Measurements from ENCODE around the gene GPN2.
"Not testable (repeated sequence)": the region's sequence is repeated elsewhere in the genome, so short reads cannot be mapped to it uniquely, and the experiment has no call there.

The GPN2 gene

GRCh38 chr1:26881611-26882010 lies 8.5 kb downstream of the GPN2 start:
- not testable (repeated sequence) for H3K9me3 ChIP-seq (ENCODE audit: control insufficient read depth, insufficient read depth, low read depth, low read length); H3K4me1 ChIP-seq (ENCODE audit: control insufficient read depth, insufficient read depth, low read length); H3K4me3 ChIP-seq (ENCODE audit: low read depth, low read length); H3K27ac ChIP-seq (ENCODE audit: extremely low read depth, low read depth, low read length)
- CTCF ChIA-PET = interaction anchor here (1.5 to 1.9 kb wide), 2 partner anchors 14 to 280 kb away, joined by 6 to 9 read pairs; no protein-coding TSS in a partner anchor
- TF ChIP-seq SP7 (tag by site-specific recombination; IDR thresholded peaks at IDR 0.05) (0 out of 2 replicates have a peak, but pooled peaks have one; percentile 25), ZNF121 (tag by site-specific recombination; IDR thresholded peaks at IDR 0.05) (peak; percentile 98), ZIC2 (tag by site-specific recombination; IDR thresholded peaks at IDR 0.05) (peak; percentile 52), KLF17 (tag by site-specific recombination; IDR thresholded peaks at IDR 0.05) (0 out of 2 replicates have a peak, but pooled peaks have one; percentile 52), ZFHX2 (tag by site-specific recombination; conservative IDR thresholded peaks at IDR 0.05) (0 out of 2 replicates have a peak, but pooled peaks have one; percentile 36), GLIS1 (tag by site-specific recombination; IDR thresholded peaks at IDR 0.05) (peak; percentile 61), EGR2 (tag by site-specific recombination; IDR thresholded peaks at IDR 0.05; ENCODE audit: low read depth) (0 out of 2 replicates have a peak, but pooled peaks have one; percentile 7)
- POLR2A ChIA-PET = interaction anchor here (0.6 to 2.5 kb wide), 4 partner anchors 8 to 283 kb away, joined by 4 to 20 read pairs (median 8); partner anchors contain the start of genes GPATCH3 and GPN2
- H3K36me3 ChIP-seq (ENCODE audit: control insufficient read depth in 2 of 2, insufficient read depth in 1 of 2, low read length in 2 of 2) = peaks cover 66 to 95% of the 10 kb centered on the region in 2 experiments

- Histone ChIP-seq H3K4me1 (ENCODE audit: control insufficient read depth, insufficient read depth, low read length) (no peaks in the 10 kb centered on the region), H3K4me3 (ENCODE audit: low read depth, low read length) (no peak overlapping the region), H3K36me3 (ENCODE audit: control insufficient read depth in 2 of 2, insufficient read depth in 1 of 2, low read length in 2 of 2) (peaks cover 57 to 93% of the 10 kb centered on the region in 2 experiments), H3K27ac (ENCODE audit: extremely low read depth, low read depth, low read length) (no peak overlapping the region), H3K9me3 (ENCODE audit: control insufficient read depth, insufficient read depth, low read depth, low read length) (no peaks in the 10 kb centered on the region)
- TF ChIP-seq ZNF600 (tag by site-specific recombination; IDR thresholded peaks at IDR 0.05) (peak; percentile 99), ZNF19 (tag by site-specific recombination; IDR thresholded peaks at IDR 0.05; ENCODE audit: low read depth) (no peak)
- POLR2A ChIA-PET = interaction anchor here (0.7 to 1.4 kb wide), 2 partner anchors 15 to 25 kb away, joined by 3 to 7 read pairs; no protein-coding TSS in a partner anchor
- CTCF ChIA-PET = interaction anchor here (0.5 to 3.7 kb wide), 4 partner anchors 25 to 507 kb away, joined by 3 to 15 read pairs (median 3); no protein-coding TSS in a partner anchor
These were observed 10.3 kb downstream of the GPN2 start for GRCh38 chr1:26879793-26880192.

- ChIA-PET CTCF (interaction anchor here (0.6 to 3.7 kb wide), 15 partner anchors 10 to 275 kb away, joined by 3 to 15 read pairs (median 6); partner anchors contain the start of genes GPN2 and SFN), POLR2A (interaction anchor here (0.6 kb wide), 1 partner anchor 744 kb away, joined by 3 read pairs; no protein-coding TSS in a partner anchor)
- H3K9me3 ChIP-seq (ENCODE audit: control insufficient read depth, insufficient read depth, low read depth, low read length) = no peaks in the 10 kb centered on the region
- no peaks in the 10 kb centered on the region for H3K4me1 ChIP-seq (ENCODE audit: control insufficient read depth, insufficient read depth, low read length)
- H3K27ac ChIP-seq (ENCODE audit: extremely low read depth, low read depth, low read length) = no peak overlapping the region
- H3K4me3 ChIP-seq (ENCODE audit: low read depth, low read length) = no peak overlapping the region
- H3K36me3 ChIP-seq (ENCODE audit: control insufficient read depth in 2 of 2, insufficient read depth in 1 of 2, low read length in 2 of 2) = peaks cover 42 to 75% of the 10 kb centered on the region in 2 experiments
- TF ChIP-seq ZNF830 (tag by site-specific recombination; IDR thresholded peaks at IDR 0.05; ENCODE audit: low read depth) = no peak
- TF ChIP-seq ZNF704 (tag by site-specific recombination; IDR thresholded peaks at IDR 0.05) = no peak
- TF ChIP-seq ZNF600 (tag by site-specific recombination; IDR thresholded peaks at IDR 0.05) = no peak
- no peak for TF ChIP-seq GLIS1 (tag by site-specific recombination; IDR thresholded peaks at IDR 0.05)
- TF ChIP-seq ZBTB1 (tag by site-specific recombination; IDR thresholded peaks at IDR 0.05) = no peak
- no peak for TF ChIP-seq ZNF398 (tag by site-specific recombination; IDR thresholded peaks at IDR 0.05)
- no peak for TF ChIP-seq ZNF701 (tag by site-specific recombination; IDR thresholded peaks at IDR 0.05)
- TF ChIP-seq PRDM4 (tag by site-specific recombination; IDR thresholded peaks at IDR 0.05) = no peak
- no peak for TF ChIP-seq KLF9 (tag by site-specific recombination; IDR thresholded peaks at IDR 0.05; ENCODE audit: low read depth)
- no peak for TF ChIP-seq ZNF843 (tag by site-specific recombination; IDR thresholded peaks at IDR 0.05)
- no peak for TF ChIP-seq ATF2 (tag by site-specific recombination; IDR thresholded peaks at IDR 0.05; ENCODE audit: low read depth)
- TF ChIP-seq ZNF626 (tag by site-specific recombination; IDR thresholded peaks at IDR 0.05) = no peak
- TF ChIP-seq YY1 (tag by site-specific recombination; IDR thresholded peaks at IDR 0.05) = no peak
- TF ChIP-seq ZNF239 (tag by site-specific recombination; IDR thresholded peaks at IDR 0.05) = no peak
These were observed 12.8 kb downstream of the GPN2 start for GRCh38 chr1:26877326-26877725.

Data from HEK293 (cell line).